Stomach (tissue), 9 donors: ENCODE data around the gene NPHP4. TPM values are rescaled to one million over a fixed set of nuclear protein-coding genes. Genes with fewer than 3 reads are reported as not detected.

ENCODE experiments used
- DNase-seq, 2 donors: peaks; one replicate each; pipeline versions ENCODE4 v3.0.0 to v3.0.0-alpha.2; 2013 to 2019
- H3K27ac ChIP-seq, 5 donors: fragments of 200-600 bp in 4 of 5; sonication (generic) in 4 of 5; one replicate each; pipeline ENCODE4 v1.5.1; 2013 to 2019; ENCODE audit warnings: mild to moderate bottlenecking in 1 of 5, moderate library complexity in 1 of 5
- H3K27me3 ChIP-seq, 3 donors: fragments of 200-600 bp; sonication (generic); one replicate each; pipeline ENCODE4 v1.5.1; 2017 to 2019; ENCODE audit warnings: mixed run types in 1 of 3
- H3K36me3 ChIP-seq, 4 donors: fragments of 200-600 bp; sonication (generic); 1 replicate in 3 of 4; 2 replicates in 1 of 4; pipeline ENCODE4 v1.5.1; 2016 to 2019
- H3K4me1 ChIP-seq, 4 donors: fragments of 200-600 bp; sonication (generic); one replicate each; pipeline ENCODE4 v1.5.1; 2016 to 2019
- H3K4me3 ChIP-seq, 4 donors: fragments of 200-600 bp; sonication (generic) in 3 of 4; one replicate each; pipeline ENCODE4 v1.5.1; 2016 to 2019; ENCODE audit warnings: mild to moderate bottlenecking in 1 of 4
- H3K9me3 ChIP-seq, 4 donors: fragments of 200-600 bp; sonication (generic); one replicate each; pipeline ENCODE4 v1.5.1; 2016 to 2019
- CTCF ChIP-seq, 7 experiments: fragments of 450-650 bp in 4 of 7; fragments of 200-600 bp in 3 of 7; sonication (generic) in 3 of 7; IDR thresholded peaks; one replicate each; pipeline ENCODE4 v1.5.1; 2016 to 2019; ENCODE audit warnings: antibody characterized with exemption in 7 of 7, control low read depth in 2 of 7, mild to moderate bottlenecking in 1 of 7
- EP300 ChIP-seq: sonication (generic); formaldehyde crosslinking; IDR thresholded peaks from one replicate; pipeline ENCODE4 v1.6.1; 2017; ENCODE audit warnings: antibody characterized with exemption
- POLR2A ChIP-seq, 4 donors: fragments of 450-650 bp; IDR thresholded peaks; one replicate each; pipeline ENCODE4 v1.6.1; 2016; ENCODE audit warnings: antibody characterized with exemption in 4 of 4, control low read depth in 2 of 4, mild to moderate bottlenecking in 1 of 4, moderate library complexity in 1 of 4
- POLR2AphosphoS5 ChIP-seq, 3 donors: sonication (generic); formaldehyde crosslinking; IDR thresholded peaks; one replicate each; pipeline ENCODE4 v1.6.1; 2016; ENCODE audit warnings: antibody characterized with exemption in 3 of 3
- WGBS, 5 donors: extraction: QIAGEN DNeasy Blood & Tissue Kit in 3 of 5; methylation state at CpG; one replicate each; pipeline versions ENCODE4 v1.1.5 to v1.1.7; 2013 to 2018; 5-methylcytosine and 5-hydroxymethylcytosine counted together
- intact Hi-C: fragments of 100-400 bp; cut with DNase I; formaldehyde crosslinking; loops from one replicate; pipeline ENCODE4 v1.15.1; 2023; ENCODE audit warnings: low total_unique reads
- polyA plus RNA-seq, 3 donors: library from polyadenylated mRNA; stranded (reverse); fragments of 200-250 nt; gene quantifications; one replicate each; pipeline ENCODE4 v1.2.3, GENCODE V29; 2013
- total RNA-seq, 5 donors: library from RNA; depleted of rRNA; stranded (reverse); fragments of >200 nt; gene quantifications; one replicate each; pipeline versions ENCODE4 v1.1.0 to v1.2.3, GENCODE V29; 2014 to 2016
- donor health status: healthy with polysubstance abuse.
- donor health status: Bipolar disorder and iron deficiency.
- donor health status: healthy.

NPHP4 gene
- total and polyA plus RNA-seq, 8 donors: 1.9 to 29.7 (median 7.3) TPM

DNA sequence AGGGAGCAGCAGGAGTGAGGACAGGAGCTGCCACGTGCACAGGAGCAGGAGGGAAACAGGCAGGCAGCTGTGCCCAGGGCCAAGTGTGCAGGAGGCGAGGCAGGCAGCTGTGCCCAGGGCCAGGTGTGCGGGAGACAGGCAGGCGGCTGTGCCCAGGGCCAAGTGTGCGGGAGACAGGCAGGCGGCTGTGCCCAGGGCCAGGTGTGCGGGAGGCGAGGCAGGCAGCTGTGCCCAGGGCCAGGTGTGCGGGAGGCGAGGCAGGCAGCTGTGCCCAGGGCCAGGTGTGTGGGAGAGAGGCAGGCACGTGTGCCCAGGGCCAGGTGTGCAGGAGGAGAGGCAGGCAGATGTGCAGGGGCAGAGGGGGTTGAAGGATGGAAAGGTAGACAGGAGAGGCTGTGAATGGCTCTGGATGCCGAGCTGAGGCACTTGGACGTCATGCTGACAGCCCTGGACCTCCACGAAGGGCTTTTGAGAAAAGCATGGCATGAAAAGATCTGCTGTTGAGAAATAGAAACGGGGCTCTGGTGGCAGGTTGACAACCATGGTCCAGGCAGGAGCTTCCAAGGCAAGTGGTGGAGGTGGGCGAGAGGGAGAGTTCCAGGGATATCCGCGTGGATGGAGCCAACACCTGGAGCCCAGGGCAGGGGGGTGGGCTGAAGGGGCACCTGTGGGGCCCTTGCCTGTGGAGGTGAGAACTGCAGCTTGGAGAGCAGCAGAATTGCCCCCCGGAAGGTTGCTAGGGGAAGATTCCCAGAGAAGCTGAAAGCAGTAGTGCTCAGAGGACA is 19.1 kb upstream of the NPHP4 start:
- no peak overlapping the region for H3K4me3 ChIP-seq
- no peaks in the 10 kb centered on the region for H3K4me1 ChIP-seq
- 86 to 89% (median 87%) methylated on average over 14 to 19 of the region's 19 CpGs for WGBS, 5 donors
- no peaks in the 10 kb centered on the region for H3K9me3 ChIP-seq
- intact Hi-C loops: no loop called here
- TF ChIP-seq POLR2AphosphoS5 (IDR thresholded peaks at IDR 0.05) (no peak), EP300 (no peak), POLR2A (IDR thresholded peaks at IDR 0.05) (no peak), CTCF (IDR thresholded peaks at IDR 0.05) (no peak)
- peaks cover 0 to 5% (median 0%) of the 10 kb centered on the region in 4 donors for H3K36me3 ChIP-seq
- H3K27ac ChIP-seq: no peak overlapping the region
- peaks cover 0 to 12% (median 0%) of the 10 kb centered on the region in 3 donors for H3K27me3 ChIP-seq
- no peak for DNase-seq

GRCh38 chr1:6010554-6010953 is 18.3 kb upstream of the NPHP4 start:
- intact Hi-C loops: no loop called here
- peaks cover 0 to 13% (median 0%) of the 10 kb centered on the region in 3 donors for H3K27me3 ChIP-seq
- 78 to 86% (median 81%) methylated on average over 9 to 10 of the region's 10 CpGs for WGBS, 5 donors
- no peak overlapping the region for H3K27ac ChIP-seq
- H3K36me3 ChIP-seq: peaks cover 0 to 5% (median 0%) of the 10 kb centered on the region in 4 donors
- H3K9me3 ChIP-seq: no peaks in the 10 kb centered on the region
- DNase-seq: no peak
- no peaks in the 10 kb centered on the region for H3K4me1 ChIP-seq
- TF ChIP-seq POLR2A (IDR thresholded peaks at IDR 0.05) (no peak), EP300 (no peak), CTCF (IDR thresholded peaks at IDR 0.05) (no peak), POLR2AphosphoS5 (IDR thresholded peaks at IDR 0.05) (no peak)
- H3K4me3 ChIP-seq: no peak overlapping the region

- H3K27ac ChIP-seq: no peak overlapping the region
- no peak for DNase-seq
- WGBS, 5 donors: 73 to 80% (median 78%) methylated on average over 21 to 23 of the region's 23 CpGs
- H3K4me3 ChIP-seq: no peak overlapping the region
- H3K36me3 ChIP-seq: peaks cover 0 to 3% (median 0%) of the 10 kb centered on the region in 4 donors
- peaks cover 0 to 16% (median 0%) of the 10 kb centered on the region in 3 donors for H3K27me3 ChIP-seq
- intact Hi-C loops: no loop called here
- TF ChIP-seq CTCF (IDR thresholded peaks at IDR 0.05) (no peak), POLR2A (IDR thresholded peaks at IDR 0.05) (no peak), EP300 (no peak)
- H3K9me3 ChIP-seq: no peaks in the 10 kb centered on the region
- H3K4me1 ChIP-seq: no peaks in the 10 kb centered on the region
Observed at GRCh38 chr1:6009120-6010040, 17.2 kb upstream of the NPHP4 start.

- H3K27me3 ChIP-seq: peaks cover 0 to 16% (median 0%) of the 10 kb centered on the region in 3 donors
- no peak for DNase-seq
- WGBS, 5 donors: 71 to 80% (median 75%) methylated on average over 5 to 6 of the region's 6 CpGs
- no peaks in the 10 kb centered on the region for H3K36me3 ChIP-seq
- intact Hi-C loops: no loop called here
- no peak overlapping the region for H3K27ac ChIP-seq
- no peaks in the 10 kb centered on the region for H3K4me1 ChIP-seq
- TF ChIP-seq POLR2A (IDR thresholded peaks at IDR 0.05): no peak
- no peak for TF ChIP-seq EP300
- no peak for TF ChIP-seq POLR2AphosphoS5 (IDR thresholded peaks at IDR 0.05)
- no peak for TF ChIP-seq CTCF (IDR thresholded peaks at IDR 0.05)
- no peaks in the 10 kb centered on the region for H3K9me3 ChIP-seq
- H3K4me3 ChIP-seq: no peak overlapping the region
Observed at GRCh38 chr1:6008696-6009095, 16.5 kb upstream of the NPHP4 start.
